Measurements from ENCODE around the gene UBE2Z.

The UBE2Z gene

GRCh38 chr17:48905987-48906515, 2.2 kb upstream of the UBE2Z start:
- Histone ChIP-seq H3K9ac (ENCODE audit: low read depth, low read length) (no peak overlapping the region), H3K9me3 (ENCODE audit: control insufficient read depth, insufficient read depth, low read length) (no peaks in the 10 kb centered on the region), H3K36me3 (ENCODE audit: control insufficient read depth, insufficient read depth, low read length) (peaks cover 13% of the 10 kb centered on the region), H3K4me3 (ENCODE audit: low read depth, low read length) (no peak overlapping the region), H3K27ac (ENCODE audit: low read depth, low read length) (no peak overlapping the region), H3K4me1 (ENCODE audit: control insufficient read depth, insufficient read depth, low read length) (peaks cover 13% of the 10 kb centered on the region), H3K27me3 (ENCODE audit: control insufficient read depth, insufficient read depth, low read length) (no peaks in the 10 kb centered on the region)

- Histone ChIP-seq H3K27ac (ENCODE audit: low read depth, low read length) (peak overlapping the region; percentile 94), H3K4me3 (ENCODE audit: low read depth, low read length) (peak overlapping the region; percentile 76), H3K9ac (ENCODE audit: low read depth, low read length) (peak overlapping the region; percentile 86), H3K9me3 (ENCODE audit: control insufficient read depth, insufficient read depth, low read length) (no peaks in the 10 kb centered on the region), H3K27me3 (ENCODE audit: control insufficient read depth, insufficient read depth, low read length) (no peaks in the 10 kb centered on the region), H3K4me1 (ENCODE audit: control insufficient read depth, insufficient read depth, low read length) (peaks cover 13% of the 10 kb centered on the region), H3K36me3 (ENCODE audit: control insufficient read depth, insufficient read depth, low read length) (peaks cover 30% of the 10 kb centered on the region)
These were observed 527 bp upstream of the UBE2Z start for GRCh38 chr17:48907713-48908046.

GRCh38 chr17:48908853-48909394, 717 bp downstream of the UBE2Z start:
- peaks cover 13% of the 10 kb centered on the region for H3K4me1 ChIP-seq (ENCODE audit: control insufficient read depth, insufficient read depth, low read length)
- H3K9ac ChIP-seq (ENCODE audit: low read depth, low read length): peak overlapping the region; percentile 82
- H3K27me3 ChIP-seq (ENCODE audit: control insufficient read depth, insufficient read depth, low read length): no peaks in the 10 kb centered on the region
- peak overlapping the region; percentile 94 for H3K27ac ChIP-seq (ENCODE audit: low read depth, low read length)
- peaks cover 40% of the 10 kb centered on the region for H3K36me3 ChIP-seq (ENCODE audit: control insufficient read depth, insufficient read depth, low read length)
- peak overlapping the region; percentile 76 for H3K4me3 ChIP-seq (ENCODE audit: low read depth, low read length)
- no peaks in the 10 kb centered on the region for H3K9me3 ChIP-seq (ENCODE audit: control insufficient read depth, insufficient read depth, low read length)

DNA sequence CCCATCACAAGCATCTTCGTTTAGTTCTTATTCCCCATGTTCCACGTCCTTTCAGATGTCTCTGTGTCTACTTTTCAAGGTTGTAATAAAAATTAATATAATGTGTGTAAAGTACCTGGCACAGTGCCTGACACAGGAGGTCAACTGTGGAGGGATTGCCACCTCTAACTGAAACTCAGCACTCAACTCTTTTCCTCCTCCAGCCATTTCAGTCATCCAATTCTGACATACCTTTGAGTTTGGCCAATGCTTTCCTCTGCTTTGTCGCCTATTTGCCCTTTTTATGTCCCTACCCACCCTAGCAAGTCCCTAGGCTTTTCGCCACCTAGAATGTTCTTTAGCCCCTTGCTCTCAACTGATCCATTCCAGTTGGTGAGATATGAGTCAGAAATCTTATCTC, 1.6 kb downstream of the UBE2Z start:
- Histone ChIP-seq H3K9ac (ENCODE audit: low read depth, low read length) (no peak overlapping the region), H3K36me3 (ENCODE audit: control insufficient read depth, insufficient read depth, low read length) (peaks cover 46% of the 10 kb centered on the region), H3K27me3 (ENCODE audit: control insufficient read depth, insufficient read depth, low read length) (no peaks in the 10 kb centered on the region), H3K4me3 (ENCODE audit: low read depth, low read length) (peak overlapping the region; percentile 76), H3K27ac (ENCODE audit: low read depth, low read length) (no peak overlapping the region), H3K4me1 (ENCODE audit: control insufficient read depth, insufficient read depth, low read length) (peaks cover 13% of the 10 kb centered on the region), H3K9me3 (ENCODE audit: control insufficient read depth, insufficient read depth, low read length) (no peaks in the 10 kb centered on the region)

DNA sequence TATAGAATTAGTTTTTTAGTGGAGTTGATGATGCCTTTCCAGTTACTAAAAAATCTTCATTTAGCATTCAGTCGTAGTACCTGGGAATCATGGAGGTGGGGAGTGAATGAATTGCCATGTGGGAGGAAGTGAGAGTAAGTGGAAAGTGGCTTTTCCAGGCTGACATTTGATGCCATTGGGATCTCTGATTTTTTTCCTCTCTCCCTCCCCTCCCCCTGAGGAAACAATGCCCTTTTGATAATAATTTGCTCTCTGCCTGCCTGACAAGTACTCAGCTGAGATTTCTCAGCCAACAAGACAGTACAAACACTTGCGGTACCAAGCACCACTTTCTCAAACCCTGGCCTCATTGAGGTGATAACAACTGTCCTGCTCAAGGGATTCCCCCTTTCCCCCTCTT, 2.2 kb downstream of the UBE2Z start:
- no peak overlapping the region for H3K27ac ChIP-seq (ENCODE audit: low read depth, low read length)
- H3K4me3 ChIP-seq (ENCODE audit: low read depth, low read length): peak overlapping the region; percentile 76; the same call in 1 of the 2 replicates
- no peaks in the 10 kb centered on the region for H3K27me3 ChIP-seq (ENCODE audit: control insufficient read depth, insufficient read depth, low read length)
- H3K36me3 ChIP-seq (ENCODE audit: control insufficient read depth, insufficient read depth, low read length): peaks cover 51% of the 10 kb centered on the region
- H3K9me3 ChIP-seq (ENCODE audit: control insufficient read depth, insufficient read depth, low read length): no peaks in the 10 kb centered on the region
- H3K9ac ChIP-seq (ENCODE audit: low read depth, low read length): no peak overlapping the region
- H3K4me1 ChIP-seq (ENCODE audit: control insufficient read depth, insufficient read depth, low read length): peaks cover 13% of the 10 kb centered on the region

DNA sequence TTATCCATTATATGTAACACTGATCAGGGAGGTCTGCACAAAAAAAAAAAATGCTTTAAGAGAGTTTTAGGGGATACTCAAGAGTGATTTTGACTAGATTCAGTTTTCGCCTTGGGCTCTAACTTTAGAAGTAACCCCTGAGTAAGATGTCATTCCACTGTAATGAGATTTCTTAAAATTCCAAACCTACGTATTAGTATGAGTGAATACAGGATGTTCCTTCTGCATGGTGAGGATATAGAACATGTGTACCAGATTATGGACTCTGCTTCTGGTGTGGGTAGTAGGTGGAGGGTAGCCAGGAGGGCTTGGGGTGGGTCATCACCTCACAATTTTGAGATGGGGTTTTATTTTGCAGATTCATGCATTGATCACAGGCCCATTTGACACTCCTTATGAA, 4.3 kb downstream of the UBE2Z start:
- Histone ChIP-seq H3K4me1 (ENCODE audit: control insufficient read depth, insufficient read depth, low read length) (peaks cover 13% of the 10 kb centered on the region), H3K27ac (ENCODE audit: low read depth, low read length) (no peak overlapping the region), H3K9me3 (ENCODE audit: control insufficient read depth, insufficient read depth, low read length) (no peaks in the 10 kb centered on the region), H3K9ac (ENCODE audit: low read depth, low read length) (no peak overlapping the region), H3K36me3 (ENCODE audit: control insufficient read depth, insufficient read depth, low read length) (peaks cover 72% of the 10 kb centered on the region), H3K4me3 (ENCODE audit: low read depth, low read length) (no peak overlapping the region), H3K27me3 (ENCODE audit: control insufficient read depth, insufficient read depth, low read length) (no peaks in the 10 kb centered on the region)

DNA sequence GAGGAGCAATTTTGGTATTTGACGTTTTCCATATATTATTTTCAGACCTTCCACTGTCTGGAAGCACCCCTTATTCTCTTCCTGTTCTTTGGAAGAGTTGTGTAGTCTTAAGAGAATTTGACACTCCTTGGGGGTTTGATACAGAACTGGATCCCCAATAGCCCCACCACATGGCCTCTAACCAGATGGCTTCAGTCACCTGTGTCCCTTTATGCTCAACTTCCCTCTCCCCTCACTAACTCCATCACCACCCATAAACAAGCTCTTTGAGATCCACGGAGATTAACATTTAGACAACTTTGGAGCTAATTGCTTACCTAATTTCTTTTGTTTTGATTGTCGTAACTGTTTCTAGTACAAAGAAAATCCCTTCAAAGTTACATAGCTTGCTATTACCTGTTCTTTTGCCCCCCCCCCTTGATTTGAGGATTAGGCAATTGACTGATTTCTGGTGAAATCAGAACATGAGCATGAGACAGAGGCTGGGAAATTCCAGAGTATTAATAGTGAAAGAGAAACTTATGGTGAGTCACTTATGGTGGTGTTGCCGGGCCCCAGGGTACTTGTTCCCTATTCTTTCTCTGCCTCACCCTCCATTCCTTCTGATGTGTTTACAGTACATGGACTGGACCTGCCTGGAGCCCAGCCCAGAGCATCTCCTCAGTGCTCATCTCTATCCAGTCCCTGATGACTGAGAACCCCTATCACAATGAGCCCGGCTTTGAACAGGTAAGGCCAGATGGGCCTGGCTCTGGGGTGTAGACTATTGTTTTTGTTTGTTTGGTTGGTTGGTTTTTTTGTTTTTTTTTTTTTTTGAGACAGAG, 7.5 kb downstream of the UBE2Z start:
- Histone ChIP-seq H3K36me3 (ENCODE audit: control insufficient read depth, insufficient read depth, low read length) (peaks cover 94% of the 10 kb centered on the region), H3K9me3 (ENCODE audit: control insufficient read depth, insufficient read depth, low read length) (no peaks in the 10 kb centered on the region)

GRCh38 chr17:48925251-48925990, 17.2 kb downstream of the UBE2Z start:
- no peaks in the 10 kb centered on the region for H3K27me3 ChIP-seq (ENCODE audit: control insufficient read depth, insufficient read depth, low read length)
- no peak overlapping the region for H3K4me3 ChIP-seq (ENCODE audit: low read depth, low read length)
- peaks cover 95% of the 10 kb centered on the region for H3K36me3 ChIP-seq (ENCODE audit: control insufficient read depth, insufficient read depth, low read length)
- H3K9ac ChIP-seq (ENCODE audit: low read depth, low read length): no peak overlapping the region
- no peaks in the 10 kb centered on the region for H3K4me1 ChIP-seq (ENCODE audit: control insufficient read depth, insufficient read depth, low read length)
- H3K27ac ChIP-seq (ENCODE audit: low read depth, low read length): no peak overlapping the region
- H3K9me3 ChIP-seq (ENCODE audit: control insufficient read depth, insufficient read depth, low read length): no peaks in the 10 kb centered on the region

More for the DNA sequence above, 7.5 kb downstream of the UBE2Z start:
- no peaks in the 10 kb centered on the region for H3K27me3 ChIP-seq (ENCODE audit: control insufficient read depth, insufficient read depth, low read length)
- H3K4me1 ChIP-seq (ENCODE audit: control insufficient read depth, insufficient read depth, low read length): peaks cover 1% of the 10 kb centered on the region
- H3K9ac ChIP-seq (ENCODE audit: low read depth, low read length): no peak overlapping the region
- H3K27ac ChIP-seq (ENCODE audit: low read depth, low read length): no peak overlapping the region
- no peak overlapping the region for H3K4me3 ChIP-seq (ENCODE audit: low read depth, low read length)

- Histone ChIP-seq H3K27ac (ENCODE audit: low read depth, low read length) (no peak overlapping the region), H3K9ac (ENCODE audit: low read depth, low read length) (no peak overlapping the region), H3K36me3 (ENCODE audit: control insufficient read depth, insufficient read depth, low read length) (peaks cover 95% of the 10 kb centered on the region), H3K4me3 (ENCODE audit: low read depth, low read length) (no peak overlapping the region), H3K27me3 (ENCODE audit: control insufficient read depth, insufficient read depth, low read length) (no peaks in the 10 kb centered on the region), H3K4me1 (ENCODE audit: control insufficient read depth, insufficient read depth, low read length) (no peaks in the 10 kb centered on the region), H3K9me3 (ENCODE audit: control insufficient read depth, insufficient read depth, low read length) (no peaks in the 10 kb centered on the region)
These were observed 17.8 kb downstream of the UBE2Z start for GRCh38 chr17:48925991-48926342.

DNA sequence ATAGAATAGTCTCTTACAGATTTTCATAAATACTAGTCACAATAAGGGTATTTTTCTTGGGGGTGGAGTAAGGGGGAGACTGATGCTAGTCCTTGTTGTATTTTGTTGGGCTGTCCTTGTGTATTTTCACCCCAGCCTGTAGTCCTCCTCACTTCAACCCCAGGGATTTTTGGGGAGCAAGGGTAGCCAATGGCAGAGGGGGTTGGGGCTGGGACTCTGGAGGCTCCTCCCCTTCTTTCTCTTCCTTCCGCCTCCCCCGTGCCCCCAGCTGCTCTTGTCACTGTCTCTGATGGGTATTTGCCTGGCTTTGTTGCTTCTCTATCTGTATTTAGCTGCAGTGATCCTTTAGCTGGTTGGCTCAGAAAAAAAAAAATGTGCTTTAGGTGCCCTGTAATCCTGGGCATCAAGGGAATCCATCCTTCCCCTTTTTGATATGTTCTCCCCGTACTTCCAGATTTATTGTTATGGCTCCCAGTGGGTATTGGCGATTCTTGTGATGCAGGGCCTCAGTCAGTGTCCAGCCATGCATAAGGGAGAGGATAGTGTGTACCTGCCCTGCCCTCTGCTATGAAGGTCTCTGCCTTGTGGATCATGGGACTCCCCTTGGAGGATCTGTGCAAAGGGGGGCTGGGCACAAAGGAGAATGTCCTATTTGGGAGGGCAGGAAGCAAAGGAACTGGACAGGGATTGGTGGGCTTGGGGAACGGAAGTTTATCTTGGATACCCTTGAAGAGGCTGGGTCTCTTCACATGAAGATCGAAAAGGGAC, 20.0 kb downstream of the UBE2Z start:
- H3K27me3 ChIP-seq (ENCODE audit: control insufficient read depth, insufficient read depth, low read length): no peaks in the 10 kb centered on the region
- no peak overlapping the region for H3K27ac ChIP-seq (ENCODE audit: low read depth, low read length)
- peaks cover 95% of the 10 kb centered on the region for H3K36me3 ChIP-seq (ENCODE audit: control insufficient read depth, insufficient read depth, low read length)
- no peak overlapping the region for H3K9ac ChIP-seq (ENCODE audit: low read depth, low read length)
- no peaks in the 10 kb centered on the region for H3K4me1 ChIP-seq (ENCODE audit: control insufficient read depth, insufficient read depth, low read length)
- no peak overlapping the region for H3K4me3 ChIP-seq (ENCODE audit: low read depth, low read length)
- no peaks in the 10 kb centered on the region for H3K9me3 ChIP-seq (ENCODE audit: control insufficient read depth, insufficient read depth, low read length)
